ENCODE data around the gene GRIFIN. TPM values are rescaled to one million over a fixed set of nuclear protein-coding genes. Genes with fewer than 3 reads are reported as not detected.
"Not testable (repeated sequence)": the region's sequence is repeated elsewhere in the genome, so short reads cannot be mapped to it uniquely, and the experiment has no call there.

The GRIFIN gene
- total and polyA plus RNA-seq, 2 experiments from 2014 or later = not detected

DNA sequence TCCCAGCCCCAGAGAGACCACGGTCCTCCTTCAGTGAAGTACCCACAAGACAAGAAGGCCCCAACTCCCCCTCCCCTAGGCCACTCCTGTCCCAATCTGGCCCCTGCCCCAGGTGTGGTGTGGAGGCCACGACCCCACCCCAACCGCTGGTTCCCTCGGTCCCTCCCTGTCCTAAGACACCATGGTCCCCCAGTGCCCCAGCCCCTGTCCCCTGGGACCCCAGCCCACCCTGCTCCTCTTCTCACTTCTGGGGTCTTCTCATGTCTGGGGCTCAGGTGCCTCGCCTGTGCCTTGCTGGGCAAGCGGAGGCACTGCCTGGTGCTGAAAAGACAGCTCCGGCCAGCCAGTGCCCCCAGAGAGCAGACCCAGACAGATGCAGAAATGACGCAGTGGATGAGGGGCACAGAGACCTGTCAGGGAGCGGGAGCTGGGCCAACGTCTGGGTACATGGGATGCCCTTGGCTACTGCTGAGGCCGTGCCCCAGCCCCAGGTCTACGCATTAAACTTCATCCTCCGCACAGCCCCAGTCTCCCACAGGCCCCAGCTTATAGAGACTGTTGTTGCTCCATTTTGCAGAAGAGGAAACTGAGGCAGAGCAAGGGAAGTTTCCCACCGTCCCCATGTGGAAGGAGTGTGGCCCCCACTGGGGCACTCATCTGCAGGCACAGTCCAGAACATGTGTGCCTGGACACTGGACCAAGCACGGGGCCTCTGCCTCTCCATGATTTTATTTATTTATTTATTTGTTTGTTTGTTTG is 14.8 kb downstream of the GRIFIN start:
- in situ Hi-C loops (cut with MboI) = loop anchor here (25.0 kb wide), 1 partner anchor 226 kb away; the partner anchor contains the start of gene AMZ1
- WGBS, 2 experiments (ENCODE audit: low coverage in 1 of 2, low lambda C conversion rate in 2 of 2, missing lambda C conversion rate in 2 of 2) = 71 to 74% methylated on average over 14 to 15 of the region's 15 CpGs

DNA sequence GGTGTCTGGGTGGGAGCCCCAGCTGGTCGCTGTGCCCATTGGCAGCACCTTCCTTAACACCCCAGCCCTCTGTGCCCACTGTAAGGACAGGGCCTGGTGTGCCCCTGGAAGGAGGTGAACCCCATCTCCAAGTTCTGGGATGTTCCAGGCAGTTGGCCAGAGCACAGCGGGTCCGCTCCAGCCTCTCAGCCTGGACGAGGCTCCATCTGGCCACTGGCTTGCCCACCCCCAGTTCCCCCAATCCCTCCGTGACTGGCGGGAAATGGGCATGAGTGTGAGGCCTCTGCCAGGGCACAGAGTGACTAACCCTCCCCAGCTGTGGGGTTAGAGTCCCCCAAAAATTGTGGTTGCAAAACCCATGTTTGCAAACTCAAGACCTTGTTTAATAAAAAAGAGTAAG is 15.6 kb downstream of the GRIFIN start:
- Histone ChIP-seq H3K36me3 (ENCODE audit: low read depth) (no peaks in the 10 kb centered on the region), H3K4me3 (no peak overlapping the region), H2AFZ (no peak overlapping the region), H4K20me1 (ENCODE audit: insufficient read depth) (no peaks in the 10 kb centered on the region), H3K79me2 (ENCODE audit: insufficient read depth) (no peaks in the 10 kb centered on the region), H3K27ac (no peak overlapping the region), H3K4me2 (ENCODE audit: unreplicated experiment) (no peak overlapping the region), H3K4me1 (ENCODE audit: insufficient read depth) (no peaks in the 10 kb centered on the region), H3F3A (ENCODE audit: insufficient read depth) (no peaks in the 10 kb centered on the region), H3K9me2 (ENCODE audit: insufficient read depth) (no peaks in the 10 kb centered on the region), H3K9me3 (ENCODE audit: low read depth) (no peaks in the 10 kb centered on the region), H3K9ac (no peak overlapping the region), H3K27me3 (replicated peaks; ENCODE audit: insufficient read depth) (no peaks in the 10 kb centered on the region)
- DNase-seq = no peak
- WGBS, 2 experiments (ENCODE audit: low coverage in 1 of 2, low lambda C conversion rate in 2 of 2, missing lambda C conversion rate in 2 of 2) = 80 to 84% methylated on average over 5 to 6 of the region's 6 CpGs
- in situ Hi-C loops (cut with MboI) = loop anchor here (25.0 kb wide), 1 partner anchor 227 kb away; the partner anchor contains the start of gene AMZ1
- TF ChIP-seq EZH2phosphoT487 (IDR thresholded peaks at IDR 0.05; ENCODE audit: insufficient read depth, low read depth) (no peak), EZH2 (IDR thresholded peaks at IDR 0.05; ENCODE audit: insufficient read depth, poor library complexity, severe bottlenecking) (no peak)

More for the DNA sequence above, 14.8 kb downstream of the GRIFIN start:
- H3K4me3 ChIP-seq = no peak overlapping the region
- TF ChIP-seq EZH2 (IDR thresholded peaks at IDR 0.05; ENCODE audit: insufficient read depth, poor library complexity, severe bottlenecking) (no peak), EZH2phosphoT487 (IDR thresholded peaks at IDR 0.05; ENCODE audit: insufficient read depth, low read depth) (no peak)
- H4K20me1 ChIP-seq (ENCODE audit: insufficient read depth) = no peaks in the 10 kb centered on the region
- no peak overlapping the region for H2AFZ ChIP-seq
- H3K9ac ChIP-seq = no peak overlapping the region
- no peaks in the 10 kb centered on the region for H3K9me2 ChIP-seq (ENCODE audit: insufficient read depth)
- H3K4me1 ChIP-seq (ENCODE audit: insufficient read depth) = no peaks in the 10 kb centered on the region
- H3K27ac ChIP-seq = no peak overlapping the region
- H3K9me3 ChIP-seq (ENCODE audit: low read depth) = no peaks in the 10 kb centered on the region
- no peak overlapping the region for H3K4me2 ChIP-seq (ENCODE audit: unreplicated experiment)
- no peaks in the 10 kb centered on the region for H3K79me2 ChIP-seq (ENCODE audit: insufficient read depth)
- no peaks in the 10 kb centered on the region for H3F3A ChIP-seq (ENCODE audit: insufficient read depth)
- DNase-seq = no peak
- no peaks in the 10 kb centered on the region for H3K27me3 ChIP-seq (replicated peaks; ENCODE audit: insufficient read depth)
- H3K36me3 ChIP-seq (ENCODE audit: low read depth) = no peaks in the 10 kb centered on the region

DNA sequence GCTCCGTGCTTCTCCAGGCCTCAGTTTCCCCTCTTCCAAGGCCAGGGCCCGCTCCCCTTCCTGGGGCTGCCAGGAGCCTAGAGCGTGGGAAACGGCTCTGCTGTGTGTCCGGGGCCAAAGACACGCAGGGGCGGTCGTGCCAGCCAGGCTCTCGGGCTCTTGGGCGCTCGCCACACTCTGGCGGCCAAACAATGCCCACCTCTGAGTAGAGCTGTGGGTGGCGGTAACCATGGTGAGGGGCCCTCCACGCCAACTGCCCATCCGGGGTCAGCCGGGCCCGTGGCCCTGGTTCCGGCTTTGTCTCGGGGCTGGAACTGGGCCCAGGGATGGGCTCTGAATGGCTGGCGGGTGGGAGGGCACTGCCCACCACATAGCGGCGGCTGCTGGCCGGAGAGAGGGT is 16.0 kb downstream of the GRIFIN start:
- Histone ChIP-seq H3K4me2 (ENCODE audit: unreplicated experiment) (no peak overlapping the region), H3K36me3 (ENCODE audit: low read depth) (no peaks in the 10 kb centered on the region), H3K79me2 (ENCODE audit: insufficient read depth) (no peaks in the 10 kb centered on the region), H3K27ac (no peak overlapping the region), H3K9ac (no peak overlapping the region), H4K20me1 (ENCODE audit: insufficient read depth) (no peaks in the 10 kb centered on the region), H3K4me1 (ENCODE audit: insufficient read depth) (no peaks in the 10 kb centered on the region), H3F3A (ENCODE audit: insufficient read depth) (no peaks in the 10 kb centered on the region), H3K9me3 (ENCODE audit: low read depth) (no peaks in the 10 kb centered on the region), H3K27me3 (replicated peaks; ENCODE audit: insufficient read depth) (no peaks in the 10 kb centered on the region), H3K9me2 (ENCODE audit: insufficient read depth) (no peaks in the 10 kb centered on the region), H3K4me3 (no peak overlapping the region), H2AFZ (no peak overlapping the region)
- WGBS, 2 experiments (ENCODE audit: low coverage in 1 of 2, low lambda C conversion rate in 2 of 2, missing lambda C conversion rate in 2 of 2) = 82 to 83% methylated on average over 23 of the region's 23 CpGs
- DNase-seq = no peak
- in situ Hi-C loops (cut with MboI) = loop anchor here (25.0 kb wide), 1 partner anchor 227 kb away; the partner anchor contains the start of gene AMZ1
- no peak for TF ChIP-seq EZH2phosphoT487 (IDR thresholded peaks at IDR 0.05; ENCODE audit: insufficient read depth, low read depth)

DNA sequence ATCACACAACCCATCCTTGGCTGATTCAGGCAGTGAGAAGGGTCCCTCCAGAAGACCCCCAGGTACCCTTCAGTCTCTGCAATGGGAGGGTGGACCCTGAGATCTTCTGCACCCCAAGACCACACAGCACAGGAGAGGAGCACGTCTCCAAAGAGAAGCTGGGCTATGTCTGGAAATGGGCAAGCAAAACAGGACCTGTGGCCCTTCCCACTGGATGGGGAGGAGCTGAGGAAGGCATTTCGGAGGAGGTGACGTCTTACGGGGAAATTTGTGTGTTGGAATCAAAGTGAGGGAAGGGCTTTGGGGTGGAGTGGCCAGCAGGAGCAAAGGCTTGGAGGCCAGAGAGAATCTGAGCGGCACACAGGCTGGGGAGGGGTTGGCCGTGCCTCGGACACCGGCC is 16.5 kb downstream of the GRIFIN start:
- Histone ChIP-seq H2AFZ (no peak overlapping the region), H3K4me3 (no peak overlapping the region), H3F3A (ENCODE audit: insufficient read depth) (no peaks in the 10 kb centered on the region), H3K36me3 (ENCODE audit: low read depth) (no peaks in the 10 kb centered on the region), H3K4me1 (ENCODE audit: insufficient read depth) (no peaks in the 10 kb centered on the region), H3K4me2 (ENCODE audit: unreplicated experiment) (no peak overlapping the region), H3K9me3 (ENCODE audit: low read depth) (no peaks in the 10 kb centered on the region), H3K27ac (no peak overlapping the region), H3K79me2 (ENCODE audit: insufficient read depth) (no peaks in the 10 kb centered on the region), H3K9me2 (ENCODE audit: insufficient read depth) (no peaks in the 10 kb centered on the region), H4K20me1 (ENCODE audit: insufficient read depth) (no peaks in the 10 kb centered on the region), H3K9ac (no peak overlapping the region), H3K27me3 (replicated peaks; ENCODE audit: insufficient read depth) (no peaks in the 10 kb centered on the region)
- DNase-seq = no peak
- 79 to 81% methylated on average over 8 of the region's 8 CpGs for WGBS, 2 experiments (ENCODE audit: low coverage in 1 of 2, low lambda C conversion rate in 2 of 2, missing lambda C conversion rate in 2 of 2)
- in situ Hi-C loops (cut with MboI) = loop anchor here (25.0 kb wide), 1 partner anchor 228 kb away; the partner anchor contains the start of gene AMZ1
- TF ChIP-seq EZH2phosphoT487 (IDR thresholded peaks at IDR 0.05; ENCODE audit: insufficient read depth, low read depth) = no peak
- TF ChIP-seq EZH2 (IDR thresholded peaks at IDR 0.05; ENCODE audit: insufficient read depth, poor library complexity, severe bottlenecking) = no peak

- H3F3A ChIP-seq (ENCODE audit: insufficient read depth); H3K36me3 ChIP-seq (ENCODE audit: low read depth); H3K4me1 ChIP-seq (ENCODE audit: insufficient read depth); H3K79me2 ChIP-seq (ENCODE audit: insufficient read depth); H4K20me1 ChIP-seq (ENCODE audit: insufficient read depth); H3K27ac ChIP-seq; DNase-seq; H3K27me3 ChIP-seq (replicated peaks; ENCODE audit: insufficient read depth); H3K9ac ChIP-seq; H3K9me3 ChIP-seq (ENCODE audit: low read depth); H3K9me2 ChIP-seq (ENCODE audit: insufficient read depth); H3K4me3 ChIP-seq; H2AFZ ChIP-seq; H3K4me2 ChIP-seq (ENCODE audit: unreplicated experiment): not testable (repeated sequence)
- WGBS, 2 experiments (ENCODE audit: low coverage in 1 of 2, low lambda C conversion rate in 2 of 2, missing lambda C conversion rate in 2 of 2) = 85 to 87% methylated on average over 3 of the region's 3 CpGs
- in situ Hi-C loops (cut with MboI) = loop anchor here (25.0 kb wide), 1 partner anchor 233 kb away; the partner anchor contains the start of gene AMZ1
Measured at GRCh38 chr7:2453849-2454248, 22.3 kb downstream of the GRIFIN start.

Data from GM23248 (cell line).